Heart right ventricle (tissue), 16 donors: ENCODE data around the gene CTRB1. TPM values are rescaled to one million over a fixed set of nuclear protein-coding genes. Genes with fewer than 3 reads are reported as not detected.

Experiments
- ATAC-seq, 8 donors: fragments of 200-7000 bp; cut with Tn5 transposase; one replicate each; pipeline ENCODE4 v1.9.1; 2020; ENCODE audit warnings: mild to moderate bottlenecking in 8 of 8, moderate library complexity in 8 of 8, moderate number of reproducible peaks in 1 of 8
- DNase-seq, 2 donors: peaks; one replicate each; pipeline ENCODE4 v3.0.0-alpha.2; 2020
- H3K27ac ChIP-seq, 10 donors: fragments of 200-600 bp; sonication (generic) in 2 of 10; one replicate each; pipeline versions ENCODE4 v1.5.0 to v1.8.0; 2020 to 2022; ENCODE audit warnings: mild to moderate bottlenecking in 3 of 10
- H3K27me3 ChIP-seq, 7 donors: fragments of 200-600 bp; one replicate each; pipeline ENCODE4 v1.8.0; 2021 to 2022; ENCODE audit warnings: mild to moderate bottlenecking in 2 of 7
- H3K36me3 ChIP-seq, 9 donors: fragments of 200-600 bp; sonication (generic) in 1 of 9; one replicate each; pipeline versions ENCODE4 v1.5.0 to v1.8.0; 2020 to 2022; ENCODE audit warnings: mild to moderate bottlenecking in 2 of 9
- H3K4me1 ChIP-seq, 9 donors: fragments of 200-600 bp; sonication (generic) in 1 of 9; one replicate each; pipeline versions ENCODE4 v1.5.0 to v1.8.0; 2020 to 2022; ENCODE audit warnings: mild to moderate bottlenecking in 4 of 9
- H3K4me3 ChIP-seq, 10 donors: fragments of 200-600 bp; sonication (generic) in 2 of 10; one replicate each; pipeline versions ENCODE4 v1.5.0 to v1.8.0; 2020 to 2022; ENCODE audit warnings: mild to moderate bottlenecking in 7 of 10, moderate library complexity in 2 of 10
- H3K9me3 ChIP-seq, 11 donors: fragments of 200-600 bp in 10 of 11; sonication (generic) in 2 of 11; one replicate each; pipeline versions ENCODE4 v1.5.0 to v1.8.0; 2013 to 2022; ENCODE audit warnings: mild to moderate bottlenecking in 2 of 11, control low read depth in 1 of 11, moderate library complexity in 1 of 11
- WGBS, 2 donors: extraction: QIAGEN DNeasy Blood & Tissue Kit; methylation state at CpG; one replicate each; pipeline ENCODE4 v1.1.7; 2013; ENCODE audit warnings: inconsistent platforms in 1 of 2; 5-methylcytosine and 5-hydroxymethylcytosine counted together
- intact Hi-C, 10 donors: fragments of 100-400 bp; cut with DNase I; formaldehyde crosslinking; loops; one replicate each; pipeline versions ENCODE4 v1.11.1 to v1.14.2; 2022
- polyA plus RNA-seq, 2 donors: library from polyadenylated mRNA; stranded (reverse); fragments of 200-250 nt; gene quantifications; one replicate each; pipeline ENCODE4 v1.2.3, GENCODE V29; 2013
- total RNA-seq, 10 donors: library from RNA; stranded (reverse); fragmentation: NEBNext Ultra II Directional in 3 of 10; extraction: Animal tissue kit (Norgen Biotek cat#: 25700) in 3 of 10; gene quantifications; one replicate each; pipeline versions ENCODE4 v1.2.1 to v1.2.4, GENCODE V29; 2021 to 2023
- TF ChIP-seq, protein P1 (sequence below), 9 donors: fragments of 200-600 bp; sonication (generic) in 2 of 9; IDR thresholded peaks; one replicate each; pipeline versions ENCODE4 v1.5.0 to v1.8.0; 2021 to 2022; ENCODE audit warnings: antibody characterized with exemption in 9 of 9, mild to moderate bottlenecking in 5 of 9, moderate library complexity in 1 of 9
- donor health status: Arrhythmogenic right ventricular cardiomyopathy.
- donor health status: ischemic (EF 13 %, LVEDD 7.1; RV severe dilation, severe dysfunction).
- donor health status: healthy with polysubstance abuse.
- donor health status: DM: no; HTN: yes; CAD: no.
- donor health status: DM: no; HTN: no; CAD: no.
- donor health status: ischemic (EF 25% LVEDD 6.9; RV normal size, moderate dysfunction).
- donor health status: ischemic (EF 25% LVEDD 5.7; RV mildly dilated, moderate dysfunction).
- donor health status: healthy.
- donor health status: DM: yes; HTN: yes; CAD: no.
- donor health status: Ischemic cardiomyopathy.
- donor health status: ischemic (EF 35%, LVEDD 5.7; RV mildly dilated, moderate dysfunction).
- donor health status: nonischemic (EF 11% LVEDD 7.7; RV severe dilation, severe dysfunction).
- donor health status: DM: yes; HTN: yes; CAD: no.
- donor health status: PGD.
- donor health status: ischemic (EF 29% LVEDD 5.4; RV normal size, mild dysfunction).
- donor health status: nonischemic (EF 23%, LVEDD 6.1; RV moderate dilation, normal function).

CTRB1 gene
- total and polyA plus RNA-seq, 12 donors = 1.0 to 3.8 (median 2.4) TPM; not detected in 4

- ATAC-seq (no peak), DNase-seq (no peak)
- TF ChIP-seq, protein P1, sequence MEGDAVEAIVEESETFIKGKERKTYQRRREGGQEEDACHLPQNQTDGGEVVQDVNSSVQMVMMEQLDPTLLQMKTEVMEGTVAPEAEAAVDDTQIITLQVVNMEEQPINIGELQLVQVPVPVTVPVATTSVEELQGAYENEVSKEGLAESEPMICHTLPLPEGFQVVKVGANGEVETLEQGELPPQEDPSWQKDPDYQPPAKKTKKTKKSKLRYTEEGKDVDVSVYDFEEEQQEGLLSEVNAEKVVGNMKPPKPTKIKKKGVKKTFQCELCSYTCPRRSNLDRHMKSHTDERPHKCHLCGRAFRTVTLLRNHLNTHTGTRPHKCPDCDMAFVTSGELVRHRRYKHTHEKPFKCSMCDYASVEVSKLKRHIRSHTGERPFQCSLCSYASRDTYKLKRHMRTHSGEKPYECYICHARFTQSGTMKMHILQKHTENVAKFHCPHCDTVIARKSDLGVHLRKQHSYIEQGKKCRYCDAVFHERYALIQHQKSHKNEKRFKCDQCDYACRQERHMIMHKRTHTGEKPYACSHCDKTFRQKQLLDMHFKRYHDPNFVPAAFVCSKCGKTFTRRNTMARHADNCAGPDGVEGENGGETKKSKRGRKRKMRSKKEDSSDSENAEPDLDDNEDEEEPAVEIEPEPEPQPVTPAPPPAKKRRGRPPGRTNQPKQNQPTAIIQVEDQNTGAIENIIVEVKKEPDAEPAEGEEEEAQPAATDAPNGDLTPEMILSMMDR (IDR thresholded peaks at IDR 0.05) = no peak
- Histone ChIP-seq H3K4me1 (peaks cover 55 to 91% (median 80%) of the 10 kb centered on the region in 9 donors), H3K27me3 (peaks cover 0 to 66% (median 0%) of the 10 kb centered on the region in 7 donors), H3K27ac (peak overlapping the region in 3 of 10 donors; percentile 22 to 99 (median 27)), H3K9me3 (no peaks in the 10 kb centered on the region), H3K4me3 (no peak overlapping the region), H3K36me3 (peaks cover 0 to 6% (median 0%) of the 10 kb centered on the region in 9 donors)
- whole genome bisulfite sequencing, 2 donors = 77 to 84% methylated on average over 9 to 10 of the region's 10 CpGs
- intact Hi-C loops = loop anchor here in 1 of 10 donors (5.0 kb wide), 1 partner anchor 41 kb away; no protein-coding TSS in a partner anchor
Observed at GRCh38 chr16:75260851-75261589, 42.2 kb downstream of the CTRB1 start.

DNA sequence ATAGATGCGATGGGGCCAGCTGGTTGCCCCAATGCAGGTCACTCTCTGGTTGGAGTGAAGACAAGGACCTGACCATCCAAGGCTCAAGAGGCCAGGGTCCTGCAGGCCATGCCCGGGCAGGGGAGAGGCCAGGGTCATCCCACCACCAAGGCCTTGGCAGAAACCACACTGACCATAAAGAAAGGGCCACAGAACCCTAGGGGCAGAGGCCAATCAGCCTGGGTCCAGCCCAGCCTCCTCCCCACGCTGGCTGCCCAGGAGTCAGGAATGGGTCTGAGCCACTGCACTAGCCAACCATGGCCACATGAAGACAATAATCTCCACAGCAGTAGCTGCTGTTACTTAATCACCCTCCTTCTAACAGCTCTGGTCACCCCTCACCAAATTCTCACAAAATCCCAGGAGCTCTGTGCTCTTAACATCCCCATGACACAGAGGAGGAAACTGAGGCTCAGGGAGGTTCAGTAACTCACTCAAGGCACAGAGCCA, 42.8 kb downstream of the CTRB1 start:
- H3K27ac ChIP-seq = peak overlapping the region in 5 of 10 donors; percentile 41 to 99 (median 94)
- 80 to 96% methylated on average over 3 of the region's 3 CpGs for WGBS, 2 donors
- TF ChIP-seq, protein P1 (IDR thresholded peaks at IDR 0.05) = no peak
- DNase-seq (no peak), ATAC-seq (no peak)
- peaks cover 0 to 66% (median 0%) of the 10 kb centered on the region in 7 donors for H3K27me3 ChIP-seq
- H3K9me3 ChIP-seq = no peaks in the 10 kb centered on the region
- H3K36me3 ChIP-seq = peaks cover 0 to 6% (median 0%) of the 10 kb centered on the region in 9 donors
- peaks cover 54 to 91% (median 80%) of the 10 kb centered on the region in 9 donors for H3K4me1 ChIP-seq
- no peak overlapping the region for H3K4me3 ChIP-seq
- intact Hi-C loops = loop anchor here in 1 of 10 donors (5.0 kb wide), 1 partner anchor 41 kb away; no protein-coding TSS in a partner anchor

GRCh38 chr16:75262104-75262799, 43.5 kb downstream of the CTRB1 start:
- H3K36me3 ChIP-seq = peaks cover 0 to 6% (median 0%) of the 10 kb centered on the region in 9 donors
- H3K9me3 ChIP-seq = no peaks in the 10 kb centered on the region
- peak overlapping the region in 1 of 10 donors; percentile 17 for H3K4me3 ChIP-seq
- ATAC-seq (no peak), DNase-seq (peak; percentile 24 to 51)
- H3K4me1 ChIP-seq = peaks cover 49 to 91% (median 77%) of the 10 kb centered on the region in 9 donors
- H3K27ac ChIP-seq = peak overlapping the region in 8 of 10 donors; percentile 41 to 99 (median 95)
- peaks cover 0 to 71% (median 0%) of the 10 kb centered on the region in 7 donors for H3K27me3 ChIP-seq
- intact Hi-C loops = loop anchor here in 1 of 10 donors (5.0 kb wide), 1 partner anchor 40 kb away; no protein-coding TSS in a partner anchor
- 51 to 61% methylated on average over 14 of the region's 14 CpGs for WGBS, 2 donors
- TF ChIP-seq, protein P1 (IDR thresholded peaks at IDR 0.05) = no peak

DNA sequence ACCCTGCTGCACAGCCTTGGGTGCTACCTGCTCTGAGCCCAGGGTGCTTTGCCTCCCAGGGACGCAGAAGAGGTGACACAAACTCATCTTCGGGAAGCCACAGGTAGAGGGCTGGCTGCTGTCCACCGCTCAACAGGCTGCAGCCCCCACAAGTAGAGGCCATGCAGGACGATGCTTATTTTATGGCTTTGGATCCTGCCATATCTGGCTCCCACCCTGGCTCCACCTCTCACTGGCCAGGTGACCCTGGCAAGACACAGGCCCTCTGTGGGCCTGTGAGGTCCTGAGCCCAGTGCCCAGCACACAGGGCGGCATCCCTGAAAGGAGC, 44.0 kb downstream of the CTRB1 start:
- no peak for ATAC-seq
- peaks cover 0 to 6% (median 0%) of the 10 kb centered on the region in 9 donors for H3K36me3 ChIP-seq
- peaks cover 0 to 72% (median 0%) of the 10 kb centered on the region in 7 donors for H3K27me3 ChIP-seq
- peak overlapping the region in 9 of 10 donors; percentile 93 to 99 (median 96) for H3K27ac ChIP-seq
- TF ChIP-seq, protein P1 (IDR thresholded peaks at IDR 0.05) = no peak
- no peak for DNase-seq
- H3K9me3 ChIP-seq = no peaks in the 10 kb centered on the region
- 68% methylated on average over 5 of the region's 5 CpGs for WGBS, 2 donors
- peak overlapping the region in 3 of 10 donors; percentile 17 to 85 (median 70) for H3K4me3 ChIP-seq
- intact Hi-C loops = loop anchor here in 1 of 10 donors (5.0 kb wide), 1 partner anchor 40 kb away; no protein-coding TSS in a partner anchor
- H3K4me1 ChIP-seq = peaks cover 44 to 91% (median 74%) of the 10 kb centered on the region in 9 donors
